SHP77 treated with DMSO at 0.1 percent for 48 hours (cell line): ENCODE results near the gene NKX6-2.
"Not testable (repeated sequence)": the region's sequence is repeated elsewhere in the genome, so short reads cannot be mapped to it uniquely, and the experiment has no call there.

ENCODE experiments used
- DNase-seq: peaks from one replicate; lab custom pipeline; 2025; lab: John Stamatoyannopoulos, UW

NKX6-2 gene

GRCh38 chr10:132754071-132754470 is 31.9 kb downstream of the NKX6-2 start:
- no peak for DNase-seq

GRCh38 chr10:132753596-132753995 is 32.4 kb downstream of the NKX6-2 start:
- no peak for DNase-seq

- no peak for DNase-seq
These were observed 33.0 kb downstream of the NKX6-2 start for GRCh38 chr10:132752961-132753360.

GRCh38 chr10:132752378-132752777 is 33.6 kb downstream of the NKX6-2 start:
- no peak for DNase-seq

- DNase-seq, result no peak
These were observed 35.0 kb downstream of the NKX6-2 start for GRCh38 chr10:132750936-132751335.

- no peak for DNase-seq
These were observed 36.6 kb downstream of the NKX6-2 start for GRCh38 chr10:132749371-132749795.

GRCh38 chr10:132748545-132749370 is 37.2 kb downstream of the NKX6-2 start:
- no peak for DNase-seq

GRCh38 chr10:132748135-132748534 is 37.8 kb downstream of the NKX6-2 start:
- no peak for DNase-seq

GRCh38 chr10:132746801-132747625 is 38.9 kb downstream of the NKX6-2 start:
- DNase-seq, result no peak

- DNase-seq, result no peak
These were observed 39.6 kb downstream of the NKX6-2 start for GRCh38 chr10:132746386-132746785.

- no peak for DNase-seq
These were observed 40.0 kb downstream of the NKX6-2 start for GRCh38 chr10:132745971-132746370.

- DNase-seq, result no peak
These were observed 40.4 kb downstream of the NKX6-2 start for GRCh38 chr10:132745511-132745910.

GRCh38 chr10:132744839-132745238 is 41.1 kb downstream of the NKX6-2 start:
- no peak for DNase-seq

- DNase-seq, result no peak
These were observed 41.9 kb downstream of the NKX6-2 start for GRCh38 chr10:132743925-132744490.

- DNase-seq, result not testable (repeated sequence)
These were observed 42.6 kb downstream of the NKX6-2 start for GRCh38 chr10:132743196-132743924.

GRCh38 chr10:132742837-132743194 is 43.1 kb downstream of the NKX6-2 start:
- no peak for DNase-seq

- DNase-seq, result no peak
These were observed 43.6 kb downstream of the NKX6-2 start for GRCh38 chr10:132742167-132742836.

GRCh38 chr10:132740588-132740987 is 45.4 kb downstream of the NKX6-2 start:
- DNase-seq, result no peak

GRCh38 chr10:132739225-132739613 is 46.7 kb downstream of the NKX6-2 start:
- DNase-seq, result no peak

- DNase-seq, result no peak
These were observed 47.3 kb downstream of the NKX6-2 start for GRCh38 chr10:132738454-132739224.
